ENCODE results near the gene RUFY2.
"Not testable (repeated sequence)": the region's sequence is repeated elsewhere in the genome, so short reads cannot be mapped to it uniquely, and the experiment has no call there.

The RUFY2 gene

GRCh38 chr10:68327889-68328786, 78.9 kb downstream of the RUFY2 start:
- no peak for DNase-seq (ENCODE audit: low read depth in 2 of 2)

GRCh38 chr10:68324396-68324795, 82.7 kb downstream of the RUFY2 start:
- DNase-seq (ENCODE audit: low read depth in 2 of 2), result not testable (repeated sequence)

DNA sequence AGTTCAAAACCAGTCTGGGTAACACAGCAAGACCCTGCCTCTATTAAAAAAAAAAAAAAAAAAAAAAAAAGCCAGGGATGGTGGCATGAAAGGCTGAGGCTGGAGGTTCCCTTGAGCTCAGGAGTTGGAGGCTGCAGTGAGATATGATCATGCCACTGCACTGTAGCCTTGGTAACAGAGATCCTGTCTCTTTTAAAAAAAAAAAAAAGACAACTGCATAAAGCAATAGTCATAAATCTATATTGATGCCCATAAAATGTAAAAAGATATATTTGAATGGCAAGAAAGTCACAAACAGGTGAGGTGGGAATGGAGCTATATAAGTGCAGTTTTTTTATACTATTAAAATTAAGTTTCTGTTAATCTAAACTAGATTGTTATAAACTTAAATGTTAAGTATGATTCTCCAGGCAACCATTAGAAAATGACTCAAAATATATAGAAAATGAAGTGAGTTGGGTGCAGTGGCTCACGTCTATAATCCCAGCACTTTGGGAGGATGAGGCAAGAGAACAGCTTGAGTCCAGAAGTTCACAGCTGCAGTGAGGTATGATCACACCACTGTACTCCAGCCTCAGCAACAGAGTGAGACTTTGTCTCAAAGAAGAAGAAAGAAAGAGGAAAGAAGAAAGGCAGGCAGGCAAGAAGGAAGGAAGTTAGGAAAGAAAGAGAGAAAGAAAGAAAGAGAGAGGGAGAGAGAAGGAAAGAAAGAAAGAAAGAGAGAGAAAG, 88.6 kb downstream of the RUFY2 start:
- no peak for DNase-seq (ENCODE audit: low read depth in 2 of 2)

GRCh38 chr10:68315582-68315981, 91.5 kb downstream of the RUFY2 start:
- DNase-seq (ENCODE audit: low read depth in 2 of 2), result no peak

DNA sequence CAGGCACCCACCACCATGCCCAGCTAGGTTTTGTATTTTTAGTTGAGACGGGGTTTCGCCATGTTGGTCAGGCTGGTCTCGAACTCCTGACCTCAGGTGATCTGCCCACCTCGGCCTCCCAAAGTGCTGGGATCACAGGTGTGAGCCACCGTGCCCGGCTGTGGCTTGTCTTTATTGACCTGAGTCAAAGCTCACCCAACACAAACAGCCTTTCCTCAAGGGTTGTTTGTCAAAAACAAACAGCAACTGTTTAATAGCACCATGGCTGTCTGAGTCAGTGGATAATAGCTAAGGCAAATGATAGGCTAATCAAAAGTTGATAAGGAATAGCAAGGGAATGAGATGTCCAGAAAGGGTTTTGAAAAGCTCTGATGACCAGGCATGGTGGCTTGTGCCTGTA, 92.1 kb downstream of the RUFY2 start:
- not testable (repeated sequence) for DNase-seq (ENCODE audit: low read depth in 2 of 2)

DNA sequence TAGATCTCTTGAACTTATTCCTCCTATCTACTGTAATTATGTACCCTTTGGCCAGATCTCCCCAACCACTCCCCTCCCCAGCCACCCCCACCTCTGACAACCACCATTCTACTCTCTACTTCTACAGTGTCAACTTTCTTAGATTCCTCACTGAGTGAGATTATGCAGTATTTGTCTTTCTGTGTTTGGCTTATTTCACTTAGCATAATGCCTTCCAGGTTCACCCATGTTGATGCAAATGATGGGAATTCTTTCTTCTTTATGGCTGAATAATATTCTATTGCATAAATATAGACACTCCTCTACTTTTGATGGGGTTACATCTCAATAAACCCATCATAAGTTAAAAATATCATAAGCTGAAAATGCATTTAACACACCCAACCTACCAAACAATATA, 96.5 kb downstream of the RUFY2 start:
- no peak for DNase-seq (ENCODE audit: low read depth in 2 of 2)

DNA sequence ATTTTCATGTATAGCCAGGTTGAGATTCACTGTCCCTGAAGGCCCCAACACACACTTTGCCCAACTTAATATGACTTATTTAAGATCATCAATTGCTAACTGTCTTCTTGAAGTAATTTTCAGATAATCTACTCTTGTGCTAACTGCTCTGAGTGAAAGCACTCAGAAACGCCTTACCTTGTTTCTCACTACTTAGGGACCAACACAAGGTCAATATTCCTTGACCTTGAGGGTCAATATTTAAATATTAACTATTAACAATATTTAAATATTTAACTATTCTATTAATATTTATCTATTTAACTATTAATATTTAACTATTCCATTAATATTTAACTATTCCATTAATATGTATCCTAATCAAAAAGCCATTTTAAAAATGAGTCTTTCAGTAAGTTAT, 101.2 kb downstream of the RUFY2 start:
- DNase-seq (ENCODE audit: low read depth in 2 of 2), result no peak

DNA sequence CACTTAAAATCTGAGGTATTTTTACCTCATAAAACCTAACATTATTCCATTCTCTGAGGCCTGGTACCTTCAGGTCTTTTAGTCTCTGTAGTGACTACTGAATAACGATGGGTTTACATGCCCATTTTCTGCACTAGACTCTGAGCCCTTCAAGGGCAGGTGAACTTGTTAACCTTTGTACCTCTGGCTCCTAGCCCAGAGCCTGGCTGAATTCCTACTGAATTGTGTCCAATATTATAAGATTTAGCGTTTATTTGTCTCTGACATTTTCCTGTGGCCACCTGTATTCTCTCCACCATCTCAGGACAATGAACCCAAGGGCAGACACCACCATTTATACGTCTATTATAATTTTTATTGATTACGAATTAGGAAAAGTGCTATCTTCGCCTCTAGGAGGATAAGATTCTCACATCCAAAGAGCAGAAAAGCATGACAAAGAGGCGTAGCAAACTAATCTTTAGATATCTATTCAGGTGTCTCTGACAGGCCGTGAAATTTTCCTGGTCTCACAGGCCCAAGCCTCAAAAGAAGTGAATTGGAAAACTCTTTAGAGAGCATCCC, 103.1 kb downstream of the RUFY2 start:
- DNase-seq (ENCODE audit: low read depth in 2 of 2), result no peak

GRCh38 chr10:68302871-68303270, 104.2 kb downstream of the RUFY2 start:
- DNase-seq (ENCODE audit: low read depth in 2 of 2), result no peak

GRCh38 chr10:68302503-68302823, 104.6 kb downstream of the RUFY2 start:
- DNase-seq (ENCODE audit: low read depth in 2 of 2), result no peak

- DNase-seq (ENCODE audit: low read depth in 2 of 2), result no peak
These were observed 105.1 kb downstream of the RUFY2 start for GRCh38 chr10:68301790-68302502.

- DNase-seq (ENCODE audit: low read depth in 2 of 2), result no peak
These were observed 105.8 kb downstream of the RUFY2 start for GRCh38 chr10:68301301-68301700.

DNA sequence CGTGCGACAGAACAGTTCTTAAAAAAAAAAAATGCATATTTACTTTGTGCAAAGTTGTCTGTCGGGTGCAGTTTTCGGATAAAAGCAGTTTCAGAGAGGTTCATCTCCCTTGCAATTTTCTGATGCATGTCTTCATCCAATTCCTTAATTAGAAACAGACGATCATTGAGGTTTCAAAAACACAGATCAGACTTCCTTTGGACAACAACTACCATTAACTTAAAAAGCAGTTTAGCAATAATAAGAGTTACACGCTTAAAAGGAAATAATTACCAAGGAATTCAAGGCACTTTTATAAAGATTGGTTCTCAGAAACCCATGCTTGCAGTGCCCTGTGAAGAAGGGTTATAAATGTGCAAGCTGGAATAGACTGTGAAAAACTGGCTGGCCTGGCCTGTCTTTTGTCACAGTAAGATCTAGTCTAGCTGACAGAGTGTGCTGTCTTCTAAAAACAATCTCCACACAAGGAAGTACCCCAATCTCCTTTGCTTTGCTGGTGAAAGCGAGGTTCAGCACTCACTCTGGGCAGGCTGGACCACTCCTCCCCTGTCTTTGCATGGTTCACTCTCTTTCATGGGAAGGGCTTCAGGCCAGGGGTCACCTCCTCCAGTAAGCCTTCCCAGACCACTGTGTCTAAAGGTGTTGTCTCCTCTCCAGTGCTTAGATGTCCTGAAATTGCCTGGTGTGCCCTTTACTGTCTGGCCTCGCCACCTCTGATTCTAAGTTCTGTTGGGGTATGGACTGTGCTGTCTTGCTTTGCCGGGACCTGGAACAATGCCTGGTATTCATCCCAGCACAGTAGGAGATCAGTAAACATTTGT, 110.0 kb downstream of the RUFY2 start:
- no peak for DNase-seq (ENCODE audit: low read depth in 2 of 2)

Data from stimulated activated CD4-positive, alpha-beta T cell treated with anti-CD3 and anti-CD28 coated beads, Interleukin-4, amount 100 ng/mL, for 48 hours (primary cell).